D721Med (cell line): ENCODE measurements around the gene PTPRG.
"Not testable (repeated sequence)": the region's sequence is repeated elsewhere in the genome, so short reads cannot be mapped to it uniquely, and the experiment has no call there.

Source experiments
- DNase-seq: peaks from one replicate; pipeline ENCODE4 v3.0.0; 2011; ENCODE audit warnings: low spot score; ENCODE audit not compliant: insufficient read length
- FAIRE-seq: peaks from 2 replicates; lab custom pipeline; 2011; peaks lifted over from hg19 to GRCh38; lab: Jason Lieb, UNC
- CTCF ChIP-seq: IDR thresholded peaks from 2 replicates; pipeline ENCODE4 v1.5.1; 2012; ENCODE audit warnings: mild to moderate bottlenecking, control low read depth; ENCODE audit not compliant: insufficient read depth; ENCODE audit errors: missing control alignments

The PTPRG gene

DNA sequence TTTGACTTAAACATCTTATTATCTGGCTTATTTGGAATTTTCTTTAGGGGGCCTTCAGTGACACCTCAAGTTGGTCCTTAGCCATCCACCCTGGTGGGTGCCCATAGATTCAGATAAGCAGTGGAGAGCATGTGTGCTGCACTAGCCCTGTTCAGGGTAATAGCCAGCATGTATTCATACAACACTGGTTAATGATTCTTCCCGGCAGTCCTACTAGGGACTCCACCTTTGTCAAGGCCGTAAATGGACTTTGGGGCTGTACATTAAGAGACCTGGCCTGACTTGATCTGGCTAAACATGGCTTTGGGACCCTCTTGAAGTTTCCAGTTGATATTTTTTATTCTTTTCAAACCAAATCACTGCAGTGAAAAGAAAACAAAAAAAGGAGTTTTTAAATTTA is 125.8 kb downstream of the PTPRG start:
- no peak for TF ChIP-seq CTCF
- no peak for DNase-seq
- FAIRE-seq: no peak

DNA sequence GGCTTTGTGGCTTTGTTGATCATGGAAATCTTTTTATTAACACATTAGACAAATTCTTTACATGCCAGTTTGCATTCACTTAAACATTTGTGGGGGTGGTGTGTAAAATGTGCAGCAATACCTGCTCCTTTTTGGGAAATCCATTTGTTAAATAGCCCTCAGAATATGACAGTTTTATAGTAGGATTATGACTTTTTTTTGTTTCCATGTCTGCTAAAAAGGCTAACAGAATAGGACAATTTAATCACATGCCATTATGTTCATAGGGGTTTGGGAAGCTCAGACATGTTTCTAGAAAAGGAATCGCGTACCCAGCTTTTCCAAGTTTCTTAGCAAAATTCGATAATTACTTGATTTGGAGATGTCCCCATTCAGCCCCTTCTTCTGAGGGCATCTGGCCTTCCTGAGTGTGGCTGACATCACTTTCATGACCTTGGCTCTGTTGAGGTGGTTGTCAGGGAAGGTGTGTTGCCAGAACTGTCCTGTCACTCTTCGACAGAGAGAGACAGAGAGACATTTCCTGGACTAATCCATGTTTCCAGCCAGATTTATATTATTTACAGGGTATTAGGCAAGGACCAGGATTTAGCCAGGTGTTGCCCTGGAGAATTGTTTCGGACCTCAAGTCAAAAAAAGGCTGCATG is 126.4 kb downstream of the PTPRG start:
- FAIRE-seq (no peak), DNase-seq (no peak)
- no peak for TF ChIP-seq CTCF

DNA sequence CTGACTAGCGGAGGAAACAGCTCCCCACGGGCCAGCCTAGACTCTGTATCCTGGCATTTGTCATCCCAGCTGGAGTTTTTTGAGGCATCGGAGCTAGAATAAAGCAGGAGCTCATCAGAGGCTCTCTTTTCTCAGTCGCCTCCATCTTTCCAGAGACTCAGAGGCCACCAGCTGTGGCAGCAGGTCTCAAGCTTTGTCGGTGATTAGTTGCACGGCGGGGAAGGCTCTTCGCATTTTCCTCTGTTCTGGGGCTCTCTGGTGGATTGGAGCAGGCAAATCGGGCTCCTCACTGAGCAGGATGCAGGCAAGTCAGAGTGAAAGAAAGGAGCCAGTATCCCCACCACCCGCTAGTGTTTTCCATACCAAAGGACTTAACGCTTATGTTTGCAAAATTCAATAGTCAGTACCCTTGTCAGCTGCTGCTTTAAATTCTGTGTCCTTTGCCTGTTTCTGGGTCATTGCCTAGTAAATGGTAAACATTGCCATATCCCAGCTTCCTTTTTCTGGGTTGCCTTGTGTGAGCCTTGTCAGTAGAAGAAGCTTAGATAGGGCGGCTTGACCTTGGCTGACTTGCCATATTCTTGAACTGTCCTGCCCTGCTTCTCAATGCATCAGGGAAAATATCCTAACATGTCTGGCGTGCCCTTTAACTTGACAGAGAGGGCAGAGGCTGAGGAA is 127.1 kb downstream of the PTPRG start:
- FAIRE-seq (no peak), DNase-seq (no peak)
- no peak for TF ChIP-seq CTCF

- DNase-seq: no peak
- no peak for TF ChIP-seq CTCF
- no peak for FAIRE-seq
Observed at GRCh38 chr3:61690016-61690415, 128.6 kb downstream of the PTPRG start.

- no peak for DNase-seq
- no peak for TF ChIP-seq CTCF
- no peak for FAIRE-seq
Observed at GRCh38 chr3:61691466-61691865, 130.1 kb downstream of the PTPRG start.

GRCh38 chr3:61697301-61697700 is 135.9 kb downstream of the PTPRG start:
- DNase-seq (no peak), FAIRE-seq (no peak)
- no peak for TF ChIP-seq CTCF

DNA sequence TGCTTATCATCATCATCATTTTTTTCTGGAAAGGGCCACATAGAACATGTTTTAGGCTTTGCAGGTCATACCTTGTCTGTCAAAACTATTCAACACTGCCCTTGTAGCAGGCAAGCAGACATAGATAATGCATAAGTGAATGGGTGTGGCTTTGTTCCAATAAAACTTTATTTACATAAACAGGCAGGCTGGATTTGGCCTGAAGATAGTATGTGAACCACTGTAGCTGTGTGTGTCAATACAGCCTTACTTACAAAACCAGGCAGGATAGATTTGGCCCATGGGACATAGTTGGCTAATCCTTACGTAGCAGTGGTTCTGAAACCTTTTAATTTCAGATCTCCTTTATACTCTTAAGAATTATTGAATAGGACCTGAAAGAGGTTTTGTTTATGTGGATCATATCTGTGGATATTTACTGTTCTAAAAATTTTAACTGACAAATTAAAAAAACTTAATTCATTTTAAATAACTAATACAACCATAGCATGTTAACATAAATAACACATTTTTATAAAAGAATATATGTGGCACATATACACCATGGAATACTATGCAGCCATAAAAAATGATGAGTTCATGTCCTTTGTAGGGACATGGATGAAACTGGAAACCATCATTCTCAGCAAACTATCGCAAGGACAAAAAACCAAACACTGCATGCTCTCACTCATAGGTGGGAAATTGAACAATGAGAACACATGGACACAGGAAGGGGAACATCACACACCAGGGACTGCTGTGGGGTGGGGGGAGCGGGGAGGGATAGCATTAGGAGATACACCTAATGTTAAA is 137.1 kb downstream of the PTPRG start:
- not testable (repeated sequence) for FAIRE-seq, DNase-seq
